GM19455 (cell line): Measurements from ENCODE around the gene SLX9.
"Not testable (repeated sequence)": the region's sequence is repeated elsewhere in the genome, so short reads cannot be mapped to it uniquely, and the experiment has no call there.

Experiments
- ATAC-seq: cut with Tn5 transposase; IDR thresholded peaks from one replicate; pipeline ENCODE4 v1.9.1; 2021; ENCODE audit not compliant: unreplicated experiment

Gene SLX9

GRCh38 chr21:44902268-44903049 lies 37.4 kb upstream of the SLX9 start:
- ATAC-seq: no peak

- no peak for ATAC-seq
Observed at GRCh38 chr21:44903050-44903685, 36.7 kb upstream of the SLX9 start.

GRCh38 chr21:44903689-44904088 lies 36.1 kb upstream of the SLX9 start:
- ATAC-seq: no peak

- ATAC-seq: no peak
Observed at GRCh38 chr21:44904141-44904923, 35.5 kb upstream of the SLX9 start.

- ATAC-seq: no peak
Observed at GRCh38 chr21:44905016-44905727, 34.7 kb upstream of the SLX9 start.

- no peak for ATAC-seq
Observed at GRCh38 chr21:44905728-44906090, 34.1 kb upstream of the SLX9 start.

GRCh38 chr21:44907225-44907965 lies 32.4 kb upstream of the SLX9 start:
- no peak for ATAC-seq

- ATAC-seq: no peak
Observed at GRCh38 chr21:44907966-44908895, 31.6 kb upstream of the SLX9 start.

GRCh38 chr21:44908908-44909307 lies 30.9 kb upstream of the SLX9 start:
- no peak for ATAC-seq

- no peak for ATAC-seq
Observed at GRCh38 chr21:44909719-44910118, 30.1 kb upstream of the SLX9 start.

GRCh38 chr21:44910229-44911067 lies 29.4 kb upstream of the SLX9 start:
- no peak for ATAC-seq

GRCh38 chr21:44911068-44911383 lies 28.8 kb upstream of the SLX9 start:
- ATAC-seq: no peak

- no peak for ATAC-seq
Observed at GRCh38 chr21:44911384-44912157, 28.3 kb upstream of the SLX9 start.

- ATAC-seq: no peak
Observed at GRCh38 chr21:44912158-44912473, 27.7 kb upstream of the SLX9 start.

GRCh38 chr21:44912506-44913412 lies 27.1 kb upstream of the SLX9 start:
- ATAC-seq: not testable (repeated sequence)

- ATAC-seq: no peak
Observed at GRCh38 chr21:44913425-44914175, 26.2 kb upstream of the SLX9 start.
